HG03135 (cell line): ENCODE measurements around the gene CSNK1D.
A peak's percentile ranks its signal among the peaks of the same experiment; 100 is the strongest.
"Not testable (repeated sequence)": the region's sequence is repeated elsewhere in the genome, so short reads cannot be mapped to it uniquely, and the experiment has no call there.

Source experiments
- ATAC-seq: cut with Tn5 transposase; IDR thresholded peaks from one replicate; pipeline ENCODE4 v1.9.1; 2021; ENCODE audit warnings: mild to moderate bottlenecking, moderate library complexity; ENCODE audit not compliant: unreplicated experiment

CSNK1D gene

DNA sequence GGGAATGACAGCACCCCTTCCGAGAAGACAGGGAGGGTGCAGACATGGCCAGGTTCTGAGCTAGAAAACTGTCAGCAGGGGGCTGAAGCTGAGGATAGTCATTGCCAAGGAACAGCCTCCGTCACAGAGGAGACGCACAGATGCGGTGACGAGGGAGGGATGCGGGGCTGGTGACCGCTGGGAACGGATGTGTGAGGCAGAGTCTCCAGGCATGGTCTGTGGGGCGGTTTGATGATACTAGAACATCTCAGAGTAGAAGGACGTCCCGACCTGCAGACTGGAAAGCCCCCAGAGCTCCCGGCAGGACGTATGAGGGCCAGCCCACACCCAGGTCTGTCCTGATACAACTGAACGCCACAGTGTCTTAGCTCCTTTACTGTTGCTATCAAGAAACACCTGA is 1.8 kb upstream of the CSNK1D start:
- ATAC-seq, result no peak

DNA sequence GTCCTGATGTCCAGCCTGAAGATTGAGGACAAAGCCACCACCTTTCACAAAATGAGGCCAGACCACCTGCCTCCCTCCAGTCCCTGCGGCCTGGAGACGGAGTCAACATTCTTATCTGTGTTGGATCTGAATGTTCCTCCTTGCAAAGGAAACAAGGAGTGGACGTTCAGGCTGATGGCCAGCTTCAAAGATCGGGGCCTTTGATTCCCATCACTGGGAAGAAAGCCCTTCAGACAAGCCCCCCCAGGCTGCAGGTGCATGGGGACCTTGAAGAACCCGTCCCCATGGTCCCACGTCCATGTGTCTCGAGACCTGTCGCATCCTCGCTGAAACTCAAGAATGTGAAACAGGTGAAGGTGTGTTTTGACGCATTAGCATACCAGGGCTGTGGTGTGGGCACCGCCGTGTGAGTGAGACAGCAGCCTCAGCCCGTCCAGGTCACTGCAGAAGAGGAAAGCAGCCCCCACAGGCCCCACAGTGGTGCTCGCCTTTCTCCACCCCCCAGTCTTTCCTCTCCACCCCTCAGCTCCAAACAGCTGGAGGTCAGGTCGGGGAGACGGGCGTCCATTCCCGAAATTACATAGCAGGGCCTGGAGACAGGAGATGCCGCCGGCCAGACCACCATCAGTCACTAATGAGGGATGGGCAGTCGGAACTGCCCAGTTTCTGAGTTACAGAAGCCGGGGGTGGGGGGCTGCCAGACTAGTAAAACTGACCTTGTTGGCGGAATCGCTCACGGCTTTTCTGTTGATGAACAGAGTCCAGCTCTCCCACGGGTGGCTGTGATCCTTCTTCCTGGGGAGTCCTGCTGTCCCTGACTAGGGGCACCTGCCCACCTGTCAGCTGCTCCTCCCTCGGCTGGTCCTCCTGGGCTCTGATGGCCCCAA is 877 bp upstream of the CSNK1D start:
- ATAC-seq, result no peak

DNA sequence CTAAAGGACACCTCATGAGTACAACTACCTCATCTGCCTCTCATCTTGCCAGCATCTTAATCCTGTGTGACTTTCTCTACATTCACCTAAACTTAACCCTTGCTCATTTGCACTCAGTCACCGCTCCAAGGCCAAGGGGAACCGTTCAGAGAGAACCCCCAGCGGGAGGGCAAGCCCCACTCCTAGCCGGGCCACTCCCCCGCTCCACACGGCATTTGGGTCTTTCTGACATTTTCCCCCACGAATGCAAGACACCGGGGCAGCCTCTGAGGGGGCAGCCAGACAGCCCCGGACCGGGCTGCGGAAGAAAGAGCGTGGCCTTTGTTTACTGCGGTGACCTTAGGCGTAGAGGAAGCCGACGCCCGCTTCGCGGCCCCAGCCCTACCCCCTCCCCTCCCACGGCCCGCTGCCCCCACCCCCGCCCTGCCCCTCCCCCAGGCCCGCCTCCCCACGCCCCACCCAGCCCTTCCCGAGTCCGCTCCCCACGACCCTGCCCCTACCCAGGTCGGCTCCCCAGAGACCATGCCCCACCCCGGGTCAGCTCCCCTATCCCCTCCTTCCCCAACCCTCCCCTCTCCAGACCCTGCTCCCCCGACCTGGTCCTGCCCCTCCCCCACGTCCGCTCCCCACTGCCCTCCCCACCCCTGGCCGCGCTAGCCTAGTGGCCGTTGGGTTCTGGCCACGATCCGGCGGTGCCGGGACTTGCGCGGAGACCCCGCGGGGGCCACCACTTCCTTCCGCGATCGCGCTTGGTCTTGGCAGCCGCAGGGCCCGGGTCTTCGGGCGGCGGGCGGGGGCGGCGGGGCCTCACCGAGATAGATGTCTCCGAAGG is 789 bp downstream of the CSNK1D start:
- ATAC-seq, result peak; percentile 12

DNA sequence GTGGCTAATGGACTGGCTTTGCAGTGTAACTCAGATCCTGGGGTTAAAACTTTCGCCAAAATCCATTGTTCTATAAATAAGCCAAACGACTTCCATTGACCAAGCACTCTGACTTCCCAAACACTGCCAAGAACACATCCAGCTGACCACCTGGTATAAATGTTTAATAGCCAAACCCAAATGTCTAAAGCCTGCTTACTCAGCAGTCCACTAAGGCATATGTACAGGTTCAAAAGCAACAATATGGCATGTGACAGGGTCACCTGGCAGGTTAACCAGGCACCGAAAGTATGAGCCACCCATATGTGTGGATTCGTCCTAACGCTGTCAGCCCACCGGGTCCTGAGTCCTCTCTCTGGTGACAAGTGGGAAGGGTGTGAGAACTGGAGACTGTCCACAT is 2.1 kb downstream of the CSNK1D start:
- ATAC-seq, result no peak

DNA sequence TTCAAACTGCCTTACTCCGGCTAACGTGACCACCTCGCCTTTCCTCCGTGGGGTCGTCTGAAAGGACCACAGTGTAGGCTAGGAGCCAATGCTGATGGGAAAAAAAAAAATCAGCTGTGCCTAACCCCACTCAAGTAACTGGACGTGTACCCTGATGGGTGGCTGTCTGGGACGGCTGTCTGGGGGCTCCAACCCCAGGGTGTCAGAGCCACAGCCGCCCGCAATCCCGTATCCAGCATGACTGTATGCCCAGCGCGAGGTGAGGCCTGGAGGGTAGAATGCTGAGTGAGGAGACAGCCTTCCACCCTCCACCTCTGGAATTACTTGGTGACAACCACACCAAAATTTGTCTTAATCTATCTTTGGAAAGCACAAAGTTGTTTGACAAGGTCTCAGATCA is 2.8 kb downstream of the CSNK1D start:
- no peak for ATAC-seq

DNA sequence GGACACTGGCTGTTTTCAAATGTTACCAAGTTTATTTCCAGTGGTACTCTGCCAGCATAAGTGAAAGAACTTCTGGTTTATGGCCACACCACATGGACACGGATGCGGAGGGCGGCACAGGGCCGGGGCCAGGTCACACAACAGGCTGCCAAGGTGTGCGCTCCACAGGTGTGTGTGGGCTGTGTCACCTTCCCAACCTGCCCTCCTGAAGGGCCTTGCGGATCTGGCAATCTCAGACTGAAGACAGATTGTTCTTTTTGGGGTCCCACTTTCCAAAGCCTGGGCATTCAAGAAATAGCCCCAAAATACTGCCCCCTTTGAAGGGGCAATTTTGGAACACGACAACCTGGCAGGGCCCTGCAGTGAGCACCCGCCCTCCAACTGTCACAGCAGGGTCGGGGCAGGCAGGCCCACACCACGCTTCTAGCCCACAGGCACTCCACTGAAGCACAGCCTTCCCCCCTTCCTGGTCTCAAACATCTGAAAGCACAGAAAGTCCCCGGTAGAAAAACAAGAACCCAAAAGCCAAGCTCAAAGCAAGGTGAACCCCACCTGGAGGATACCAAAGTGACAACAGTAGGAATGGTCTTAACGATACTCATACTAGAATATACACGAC is 3.5 kb downstream of the CSNK1D start:
- ATAC-seq, result no peak

DNA sequence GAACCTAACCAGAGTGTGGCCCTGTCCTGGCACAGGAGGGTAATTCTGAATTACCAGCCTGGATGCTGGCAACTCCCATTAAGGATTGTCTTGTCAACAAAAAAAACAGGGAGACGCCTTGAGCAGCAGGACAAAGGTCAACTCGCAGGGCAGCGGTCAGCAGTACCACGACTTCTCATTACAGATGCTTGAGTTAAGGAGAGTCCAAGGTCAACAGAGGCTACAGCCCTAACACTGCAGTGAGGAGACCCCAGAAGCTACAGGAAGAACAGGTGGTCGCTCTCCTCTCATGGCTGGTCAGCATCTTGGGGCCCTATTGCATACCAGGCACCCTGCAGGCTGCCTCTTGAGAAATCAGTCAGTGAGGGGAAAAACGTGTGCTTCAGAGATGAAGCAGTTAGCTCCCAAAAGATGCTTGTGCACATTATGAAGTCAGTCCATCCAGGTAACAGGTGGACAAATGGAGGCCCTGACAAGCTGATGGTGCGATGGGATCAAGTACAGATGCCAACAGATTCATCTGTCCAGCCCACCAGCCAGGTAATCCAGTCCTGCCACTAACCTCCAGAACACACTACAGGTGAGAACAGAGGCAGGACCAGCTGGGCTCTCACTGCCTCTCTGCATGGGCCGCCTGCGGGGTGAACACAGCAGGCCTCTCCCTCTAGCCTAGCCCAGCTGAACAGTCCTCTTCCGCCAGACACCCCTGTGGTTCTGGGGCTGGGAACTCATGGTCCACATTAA is 4.2 kb downstream of the CSNK1D start:
- ATAC-seq, result no peak

DNA sequence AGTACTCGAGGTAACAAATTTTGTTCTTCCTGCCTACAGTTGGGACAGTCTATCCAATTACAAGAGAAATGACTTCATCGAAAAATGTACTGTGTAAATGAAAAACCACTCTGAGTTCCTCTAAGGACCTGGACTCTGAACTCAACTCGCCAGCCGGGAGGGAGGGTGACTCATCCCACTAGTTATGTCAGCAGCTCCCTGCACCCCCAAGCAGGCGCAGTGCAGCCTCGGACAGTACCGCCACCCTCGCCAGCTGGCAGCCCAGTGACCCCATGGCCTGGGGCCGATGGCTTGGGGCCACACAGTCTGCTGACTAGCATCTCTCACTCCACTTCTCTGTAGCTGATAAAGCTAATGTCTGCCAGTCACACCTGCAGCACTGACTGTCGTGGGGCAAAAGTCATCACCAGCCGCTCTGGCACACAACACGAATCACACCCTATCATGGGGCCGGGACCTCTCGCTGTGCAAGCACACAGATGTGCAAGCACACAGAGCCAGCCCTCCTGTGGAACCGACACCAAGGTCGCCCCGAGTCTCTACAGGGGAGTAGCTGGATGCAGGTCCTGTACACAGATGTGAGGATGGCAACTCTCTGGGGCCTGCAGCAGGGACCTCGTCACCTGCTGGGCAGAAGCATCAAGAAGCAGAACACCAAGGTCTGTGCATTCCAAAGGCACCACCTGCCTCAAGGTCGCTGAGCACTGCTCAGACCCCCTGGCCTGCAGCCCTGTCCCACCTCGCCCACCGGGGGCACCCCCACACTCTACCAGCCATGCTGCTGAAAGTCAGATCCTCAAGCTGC is 5.7 kb downstream of the CSNK1D start:
- no peak for ATAC-seq

DNA sequence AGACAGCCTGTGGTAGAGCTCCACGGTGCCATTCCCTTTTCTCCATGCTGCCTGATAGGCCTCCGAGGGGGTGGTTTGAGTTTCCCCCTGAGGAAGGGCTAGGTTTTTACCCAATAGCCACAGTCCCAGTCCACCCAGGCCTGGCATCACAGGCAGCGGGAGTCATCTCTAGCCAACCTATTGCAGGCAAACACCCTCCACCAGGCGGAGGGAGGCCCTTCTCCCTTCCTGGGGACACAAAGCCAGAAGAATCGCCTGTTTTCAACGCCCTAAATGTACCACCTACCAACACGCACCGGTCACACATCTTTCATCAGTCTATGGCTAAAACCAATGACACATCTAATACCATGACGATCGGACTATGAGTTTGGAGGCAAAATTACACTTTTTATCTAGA is 7.4 kb downstream of the CSNK1D start:
- no peak for ATAC-seq

DNA sequence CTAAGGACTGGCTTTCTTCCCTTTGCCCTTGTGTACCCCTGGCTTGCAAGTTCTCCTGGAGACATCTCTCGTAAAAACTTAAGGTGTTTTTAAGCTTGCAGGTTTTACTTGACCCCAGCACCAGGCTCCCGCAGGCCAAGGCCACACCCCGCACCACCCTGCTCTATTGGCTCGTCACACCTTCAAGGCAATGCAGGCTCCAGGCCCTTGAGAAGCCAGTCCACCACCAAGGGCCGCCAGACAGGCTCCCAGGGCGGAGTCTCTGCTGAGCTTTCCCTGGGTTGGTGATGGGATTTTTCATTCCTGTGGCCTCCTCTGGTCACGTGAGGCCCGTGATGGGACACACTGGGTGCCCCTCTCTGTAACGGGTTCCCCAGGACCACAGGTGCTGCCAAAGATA is 9.9 kb downstream of the CSNK1D start:
- no peak for ATAC-seq

DNA sequence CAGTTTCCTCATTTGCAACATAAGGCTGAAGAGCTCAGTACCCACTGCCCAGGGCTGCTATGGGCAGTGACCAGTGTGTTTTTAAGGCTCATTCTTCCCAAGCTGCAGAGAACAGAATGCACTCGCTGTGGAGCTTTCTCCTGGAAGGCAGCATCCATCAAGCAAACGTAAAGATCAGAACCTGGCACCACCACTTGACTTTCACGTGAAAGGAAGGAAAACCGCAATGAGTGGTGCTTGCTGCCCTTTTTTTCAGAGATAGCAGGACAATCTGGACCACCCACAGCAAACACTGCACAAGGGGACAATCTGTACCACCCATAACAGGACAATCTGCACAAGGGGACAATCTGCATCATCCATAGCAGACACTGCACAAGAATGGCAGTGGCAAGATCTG is 11.2 kb downstream of the CSNK1D start:
- ATAC-seq, result no peak

DNA sequence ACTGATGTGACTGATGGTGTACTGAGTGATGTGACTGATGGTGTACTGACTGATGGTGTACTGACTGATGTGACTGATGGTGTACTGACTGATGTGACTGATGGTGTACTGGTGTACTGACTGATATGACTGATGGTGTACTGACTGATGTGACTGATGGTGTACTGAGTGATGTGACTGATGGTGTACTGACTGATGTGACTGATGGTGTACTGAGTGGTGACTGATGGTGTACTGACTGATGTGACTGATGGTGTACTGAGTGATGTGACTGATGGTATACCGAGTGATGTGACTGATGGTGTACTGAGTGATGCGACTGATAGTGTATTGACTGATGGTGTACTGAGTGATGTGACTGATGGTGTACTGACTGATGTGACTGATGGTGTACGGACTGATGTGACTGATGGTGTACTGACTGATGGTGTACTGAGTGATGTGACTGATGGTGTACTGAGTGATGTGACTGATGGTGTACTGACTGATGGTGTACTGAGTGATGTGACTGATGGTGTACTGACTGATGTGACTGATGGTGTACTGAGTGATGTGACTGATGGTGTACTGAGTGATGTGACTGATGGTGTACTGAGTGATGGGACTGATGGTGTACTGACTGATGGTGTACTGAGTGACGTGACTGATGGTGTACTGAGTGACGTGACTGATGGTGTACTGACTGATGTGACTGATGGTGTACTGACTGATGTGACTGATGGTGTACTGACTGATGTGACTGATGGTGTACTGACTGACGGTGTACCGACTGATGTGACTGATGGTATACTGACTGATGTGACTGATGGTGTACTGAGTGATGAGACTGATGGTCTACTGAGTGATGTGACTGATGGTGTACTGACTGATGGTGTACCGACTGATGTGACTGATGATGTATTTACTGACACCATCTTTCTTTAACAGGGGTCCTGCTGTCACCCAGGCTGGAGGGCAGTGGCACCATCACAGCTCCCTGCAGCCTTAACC is 13.2 kb downstream of the CSNK1D start:
- ATAC-seq, result not testable (repeated sequence)

DNA sequence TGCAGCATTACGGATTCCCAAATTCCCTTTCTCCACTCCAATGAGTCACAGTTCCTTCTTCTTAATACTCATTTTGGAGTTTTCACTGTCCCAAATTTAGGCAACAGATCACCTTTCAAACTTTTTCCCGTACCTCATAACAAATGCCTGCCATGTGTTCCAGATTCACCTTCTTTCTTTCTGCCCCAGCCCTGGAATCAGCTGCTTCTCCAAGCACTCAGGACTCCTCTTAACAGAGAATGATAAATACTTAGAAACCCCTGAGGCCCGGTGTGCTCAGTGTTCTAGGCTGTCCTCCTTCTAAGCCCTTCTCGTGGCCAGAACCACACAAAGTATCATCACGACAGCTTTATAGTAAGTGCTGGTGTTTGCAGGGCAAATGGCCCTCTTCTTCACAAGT is 14.9 kb downstream of the CSNK1D start:
- ATAC-seq, result no peak

DNA sequence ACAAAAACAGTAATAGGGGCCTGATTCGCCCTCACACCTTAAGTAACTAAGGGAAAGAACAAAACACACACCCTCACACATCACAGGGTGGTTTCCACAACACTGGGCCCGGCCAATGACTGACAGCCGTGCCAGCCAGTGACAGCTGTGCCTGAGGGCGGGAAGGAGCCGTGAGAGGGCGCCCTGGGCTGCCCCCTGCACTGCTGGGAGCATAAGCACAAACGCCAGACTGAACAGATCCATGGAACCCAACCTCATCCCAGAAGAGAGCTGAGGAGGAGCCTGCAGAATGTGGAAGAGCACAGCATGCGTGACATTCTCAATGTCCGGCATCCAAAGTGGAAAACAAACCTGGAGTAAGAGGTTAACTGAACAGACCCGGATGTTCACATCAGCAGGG is 16.0 kb downstream of the CSNK1D start:
- ATAC-seq, result no peak

DNA sequence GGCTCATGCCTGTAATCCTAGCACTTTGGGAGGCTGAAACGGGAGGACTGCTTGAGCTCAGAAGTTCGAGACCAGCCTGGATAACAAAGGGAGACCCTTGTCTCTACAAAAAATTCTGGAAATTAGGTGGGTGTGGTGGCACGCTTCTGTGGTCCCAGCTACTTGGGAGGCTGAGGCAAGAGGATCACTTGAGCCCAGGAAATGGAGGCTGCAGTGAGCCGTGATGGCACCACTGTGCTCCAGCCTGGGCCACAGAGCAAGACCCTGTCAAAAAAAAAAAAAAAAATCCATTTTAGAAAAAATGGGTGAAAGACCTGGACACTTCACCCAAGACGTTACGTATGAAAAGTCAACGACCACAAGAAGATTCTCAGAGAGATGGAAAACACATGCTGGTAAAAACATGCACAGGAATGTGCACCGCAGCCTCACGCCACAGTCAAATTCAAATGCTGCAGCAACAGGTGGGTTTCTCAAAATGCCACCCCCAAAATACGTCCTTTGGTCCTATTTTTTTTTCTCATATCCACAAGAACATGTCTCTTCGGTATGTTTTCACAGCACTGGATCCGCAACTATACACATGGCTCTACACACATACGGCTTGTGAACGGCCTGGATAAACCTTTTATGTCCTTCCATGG is 17.1 kb downstream of the CSNK1D start:
- no peak for ATAC-seq

DNA sequence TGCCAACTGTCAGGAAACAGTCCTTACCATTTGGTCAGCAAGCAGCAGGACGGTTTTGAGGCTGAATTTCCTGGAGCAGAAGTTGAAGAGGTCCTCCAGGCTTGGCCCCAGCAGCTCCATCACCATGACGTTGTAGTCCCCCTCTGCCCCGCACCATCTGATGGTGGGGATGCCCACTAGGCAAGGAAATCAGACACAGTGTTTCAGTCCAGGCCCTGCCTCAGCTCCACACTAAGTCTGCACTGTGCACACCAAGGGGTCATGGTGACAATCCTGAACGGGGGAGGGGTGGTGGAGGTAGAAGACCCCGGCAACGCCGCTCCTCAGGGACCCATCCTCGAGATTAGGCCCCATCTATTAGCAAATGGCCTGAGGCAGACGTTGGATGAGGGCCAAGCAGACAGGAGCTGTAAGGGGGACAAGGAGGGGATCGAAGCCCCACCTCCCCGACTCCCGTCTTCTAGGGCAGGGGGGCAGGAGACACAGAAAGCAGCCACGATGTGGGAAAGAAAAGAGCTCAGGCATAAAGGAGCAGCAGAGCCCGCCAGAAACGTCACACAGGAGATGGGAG is 18.0 kb downstream of the CSNK1D start:
- no peak for ATAC-seq

DNA sequence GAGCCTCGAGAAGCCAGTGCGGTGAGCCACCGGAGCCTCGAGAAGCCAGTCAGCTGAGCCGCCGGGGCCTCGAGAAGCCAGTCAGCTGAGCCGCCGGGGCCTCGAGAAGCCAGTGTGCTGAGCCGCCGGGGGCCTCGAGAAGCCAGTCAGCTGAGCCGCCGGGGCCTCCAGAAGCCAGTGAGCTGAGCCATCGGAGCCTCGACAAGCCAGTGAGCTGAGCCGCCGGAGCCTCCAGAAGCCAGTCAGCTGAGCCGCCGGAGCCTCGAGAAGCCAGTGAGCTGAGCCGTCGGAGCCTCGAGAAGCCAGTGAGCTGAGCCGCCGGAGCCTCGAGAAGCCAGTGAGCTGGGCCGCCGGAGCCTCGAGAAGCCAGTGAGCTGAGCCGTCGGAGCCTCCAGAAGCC is 18.8 kb downstream of the CSNK1D start:
- ATAC-seq, result not testable (repeated sequence)

DNA sequence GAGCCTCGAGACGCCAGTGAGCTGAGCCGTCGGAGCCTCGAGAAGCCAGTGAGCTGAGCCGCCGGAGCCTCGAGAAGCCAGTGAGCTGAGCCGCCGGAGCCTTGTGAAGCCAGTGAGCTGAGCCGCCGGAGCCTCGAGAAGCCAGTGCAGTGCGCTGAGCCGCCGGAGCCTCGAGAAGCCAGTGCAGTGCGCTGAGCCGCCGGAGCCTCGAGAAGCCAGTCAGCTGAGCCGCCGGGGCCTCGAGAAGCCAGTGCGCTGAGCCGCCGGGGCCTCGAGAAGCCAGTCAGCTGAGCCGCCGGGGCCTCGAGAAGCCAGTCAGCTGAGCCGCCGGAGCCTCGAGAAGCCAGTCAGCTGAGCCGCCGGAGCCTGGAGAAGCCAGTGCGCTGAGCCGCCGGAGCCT is 19.4 kb downstream of the CSNK1D start:
- ATAC-seq, result not testable (repeated sequence)
